Measurements from ENCODE around the gene COA1.
A peak's percentile ranks its signal among the peaks of the same experiment; 100 is the strongest.
"Not testable (repeated sequence)": the region's sequence is repeated elsewhere in the genome, so short reads cannot be mapped to it uniquely, and the experiment has no call there.

The COA1 gene

DNA sequence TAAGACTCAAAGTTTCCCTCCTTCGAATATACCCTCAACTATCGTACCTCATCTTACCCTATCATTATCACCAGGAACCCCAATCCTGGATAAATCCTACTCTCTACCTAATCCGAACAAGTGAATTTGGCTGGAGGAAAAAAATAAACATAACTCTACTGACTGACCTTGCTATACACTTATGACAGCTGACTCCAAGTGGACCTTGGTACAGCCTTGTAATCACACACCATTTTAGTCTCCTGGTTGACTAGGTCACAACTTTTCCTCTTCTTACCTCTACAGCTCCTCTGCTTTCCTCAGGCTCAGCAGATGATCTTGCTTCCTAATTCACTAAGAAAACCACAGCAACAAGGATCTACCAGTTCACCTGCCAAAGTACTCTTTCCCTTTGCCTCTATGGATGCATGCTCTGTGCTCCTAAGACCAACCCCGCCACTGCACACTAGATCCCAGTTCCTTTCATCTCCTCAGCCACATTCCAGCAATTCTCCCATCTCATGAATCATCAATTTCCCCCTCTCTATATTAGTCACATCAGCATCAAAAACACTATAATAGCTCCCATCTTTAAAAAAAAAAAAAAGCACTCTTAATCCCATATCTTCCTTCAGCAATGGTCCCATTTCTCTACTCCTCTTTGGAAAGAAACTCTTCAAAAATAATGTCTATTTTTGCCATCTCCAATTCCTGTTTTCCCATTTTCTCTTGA lies 35.5 kb downstream of the COA1 start:
- Mint-ChIP-seq H3K36me3 (no peaks in the 10 kb centered on the region), H3K4me3 (no peak overlapping the region), H3K4me1 (peaks cover 13% of the 10 kb centered on the region), H3K9me3 (no peaks in the 10 kb centered on the region), H3K27ac (no peak overlapping the region)
- DNase-seq (ENCODE audit: low spot score in 2 of 2) (no peak), ATAC-seq (no peak)

DNA sequence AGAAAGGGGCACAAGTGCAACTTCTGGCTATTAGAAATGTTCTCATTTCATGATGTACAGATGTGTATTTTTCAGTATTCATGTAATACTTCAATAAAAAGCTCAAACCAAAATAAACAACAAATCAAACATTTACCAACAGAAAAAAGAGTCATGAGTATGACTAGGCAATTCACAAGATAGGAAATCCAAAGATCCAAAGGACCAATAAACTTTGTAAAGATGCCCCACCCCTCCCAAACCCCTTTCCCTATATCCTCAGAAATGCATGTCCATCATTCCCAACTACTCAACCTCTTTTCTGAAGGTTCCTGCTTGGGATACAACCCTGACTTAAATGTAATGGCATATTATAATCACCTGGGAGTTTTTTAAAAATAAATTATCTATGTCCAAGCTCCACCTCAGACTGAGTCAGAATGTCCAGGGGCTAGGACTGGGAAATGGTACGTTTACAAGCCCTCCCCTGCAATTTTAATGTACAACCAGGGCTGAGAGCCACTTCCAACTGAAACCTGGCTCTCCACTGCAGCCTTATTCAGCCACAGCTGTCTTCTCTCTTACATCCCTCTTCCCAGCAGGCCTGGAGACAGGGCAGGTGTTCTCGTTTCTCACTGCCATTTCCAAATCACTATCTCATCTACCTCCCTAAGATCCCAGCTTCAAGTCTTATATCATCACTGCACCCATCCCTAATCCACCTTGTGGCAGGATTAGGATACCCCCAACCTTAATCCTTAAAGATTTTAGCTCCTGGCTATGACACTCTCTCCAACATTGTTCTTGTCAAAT lies 36.5 kb downstream of the COA1 start:
- Mint-ChIP-seq H3K27ac (no peak overlapping the region), H3K4me3 (no peak overlapping the region), H3K9me3 (no peaks in the 10 kb centered on the region), H3K36me3 (no peaks in the 10 kb centered on the region), H3K4me1 (peaks cover 20% of the 10 kb centered on the region)
- DNase-seq (ENCODE audit: low spot score in 2 of 2) (no peak), ATAC-seq (no peak)

DNA sequence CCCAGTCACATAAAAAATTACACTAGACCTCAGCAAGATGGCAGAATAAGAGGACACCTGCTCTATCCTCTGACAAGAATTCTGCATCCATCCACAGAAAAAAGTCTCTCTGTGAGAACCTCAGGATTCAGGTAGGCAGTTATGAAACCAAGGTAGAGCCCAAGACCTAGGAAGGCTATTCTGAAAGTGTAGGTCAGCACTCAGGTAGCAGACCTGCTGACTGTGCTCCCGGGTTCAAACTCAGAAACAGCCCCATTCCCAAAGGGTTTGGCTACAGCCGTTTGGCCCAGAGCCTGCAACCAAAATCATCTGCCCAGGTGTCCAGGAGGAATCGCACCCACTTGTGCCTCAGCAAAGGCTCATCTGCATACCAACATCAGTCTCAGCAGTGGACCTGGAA lies 37.7 kb downstream of the COA1 start:
- no peaks in the 10 kb centered on the region for H3K36me3 Mint-ChIP-seq
- H3K4me3 Mint-ChIP-seq: no peak overlapping the region
- H3K4me1 Mint-ChIP-seq: peaks cover 26% of the 10 kb centered on the region
- no peak for ATAC-seq
- H3K27ac Mint-ChIP-seq: no peak overlapping the region
- no peak for DNase-seq (ENCODE audit: low spot score in 2 of 2)
- H3K9me3 Mint-ChIP-seq: no peaks in the 10 kb centered on the region

DNA sequence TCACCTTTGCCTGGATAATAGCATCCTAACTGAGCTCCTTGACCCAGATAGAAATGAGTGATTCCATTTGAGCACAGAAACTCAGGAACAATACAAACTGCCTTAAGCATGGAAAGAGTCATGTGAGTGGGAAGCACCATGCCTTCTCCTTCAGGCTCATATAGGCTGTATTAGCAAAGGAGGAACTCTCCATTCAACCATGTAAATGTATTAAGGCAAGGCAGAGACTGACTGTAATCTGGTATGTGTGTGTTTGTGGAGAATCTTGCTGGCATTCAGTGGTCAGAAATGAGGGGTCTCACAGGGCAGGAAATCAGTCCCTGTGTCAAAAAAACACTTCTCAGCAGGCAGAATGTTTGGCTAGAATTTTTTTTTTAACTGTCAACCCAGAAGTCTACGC lies 40.2 kb downstream of the COA1 start:
- Mint-ChIP-seq H3K4me1 (peaks cover 38% of the 10 kb centered on the region), H3K4me3 (no peak overlapping the region), H3K9me3 (no peaks in the 10 kb centered on the region), H3K27ac (no peak overlapping the region), H3K36me3 (no peaks in the 10 kb centered on the region)
- ATAC-seq: no peak
- no peak for DNase-seq (ENCODE audit: low spot score in 2 of 2)

DNA sequence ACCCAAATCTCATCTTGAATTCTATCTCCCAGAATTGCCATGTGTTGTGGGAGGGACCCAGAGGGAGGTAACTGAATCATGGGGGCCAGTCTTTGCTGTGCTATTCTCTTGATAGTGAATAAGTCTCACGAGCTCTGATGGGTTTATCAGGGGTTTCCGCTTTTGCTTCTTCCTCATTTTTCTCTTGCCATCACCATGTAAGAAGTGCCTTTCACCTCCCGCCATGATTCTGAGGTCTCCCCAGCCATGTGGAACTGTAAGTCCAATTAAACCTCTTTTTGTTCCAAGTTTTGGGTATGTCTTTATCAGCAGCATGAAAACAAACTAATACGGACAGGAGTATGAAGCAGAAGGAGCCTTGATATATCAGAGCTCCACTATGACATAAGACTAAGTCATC lies 41.5 kb downstream of the COA1 start:
- not testable (repeated sequence) for DNase-seq (ENCODE audit: low spot score in 2 of 2); ATAC-seq; H3K4me3 Mint-ChIP-seq; H3K36me3 Mint-ChIP-seq; H3K27ac Mint-ChIP-seq; H3K9me3 Mint-ChIP-seq
- H3K4me1 Mint-ChIP-seq: peaks cover 44% of the 10 kb centered on the region

DNA sequence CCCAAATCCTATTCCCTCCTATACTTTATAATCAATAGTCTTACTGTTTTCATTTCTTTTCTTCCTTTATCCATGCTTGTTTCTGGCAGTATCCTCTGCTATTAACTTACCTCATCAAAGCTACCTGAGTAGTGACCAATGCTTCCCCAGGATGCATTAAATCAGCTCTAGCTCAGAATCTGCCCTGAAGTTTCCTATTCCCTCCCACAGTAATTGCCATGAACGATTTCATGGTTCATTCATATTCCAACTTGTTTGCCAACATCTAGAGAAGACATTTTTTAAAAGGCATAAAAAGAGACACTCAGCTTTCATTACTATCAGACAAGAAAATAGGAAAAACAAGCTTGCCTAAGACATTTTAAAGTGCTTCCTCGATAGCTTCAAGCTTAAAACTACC lies 42.3 kb downstream of the COA1 start:
- Mint-ChIP-seq H3K9me3 (no peaks in the 10 kb centered on the region), H3K27ac (no peak overlapping the region), H3K4me1 (peaks cover 52% of the 10 kb centered on the region), H3K36me3 (no peaks in the 10 kb centered on the region), H3K4me3 (no peak overlapping the region)
- DNase-seq (ENCODE audit: low spot score in 2 of 2) (no peak), ATAC-seq (no peak)

DNA sequence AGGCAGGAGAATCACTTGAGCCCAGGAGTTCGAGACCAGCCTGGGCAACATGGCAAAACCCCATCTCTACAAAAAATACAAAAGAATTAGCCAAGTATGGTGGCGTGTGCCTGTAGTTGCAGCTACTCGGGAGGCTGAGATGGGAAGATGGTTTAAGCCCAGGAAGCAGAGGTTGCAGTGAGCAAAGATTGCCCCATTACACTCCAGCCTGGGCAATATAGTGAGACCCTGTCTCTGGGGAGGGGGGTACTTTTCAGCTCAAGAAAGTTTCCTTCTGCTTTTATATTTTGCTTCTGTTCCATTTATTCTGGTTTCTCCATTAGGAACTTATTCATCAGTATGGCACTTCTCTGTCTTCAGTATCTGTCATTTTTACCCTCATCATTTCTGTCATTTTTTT lies 48.6 kb downstream of the COA1 start:
- H3K9me3 Mint-ChIP-seq: no peaks in the 10 kb centered on the region

DNA sequence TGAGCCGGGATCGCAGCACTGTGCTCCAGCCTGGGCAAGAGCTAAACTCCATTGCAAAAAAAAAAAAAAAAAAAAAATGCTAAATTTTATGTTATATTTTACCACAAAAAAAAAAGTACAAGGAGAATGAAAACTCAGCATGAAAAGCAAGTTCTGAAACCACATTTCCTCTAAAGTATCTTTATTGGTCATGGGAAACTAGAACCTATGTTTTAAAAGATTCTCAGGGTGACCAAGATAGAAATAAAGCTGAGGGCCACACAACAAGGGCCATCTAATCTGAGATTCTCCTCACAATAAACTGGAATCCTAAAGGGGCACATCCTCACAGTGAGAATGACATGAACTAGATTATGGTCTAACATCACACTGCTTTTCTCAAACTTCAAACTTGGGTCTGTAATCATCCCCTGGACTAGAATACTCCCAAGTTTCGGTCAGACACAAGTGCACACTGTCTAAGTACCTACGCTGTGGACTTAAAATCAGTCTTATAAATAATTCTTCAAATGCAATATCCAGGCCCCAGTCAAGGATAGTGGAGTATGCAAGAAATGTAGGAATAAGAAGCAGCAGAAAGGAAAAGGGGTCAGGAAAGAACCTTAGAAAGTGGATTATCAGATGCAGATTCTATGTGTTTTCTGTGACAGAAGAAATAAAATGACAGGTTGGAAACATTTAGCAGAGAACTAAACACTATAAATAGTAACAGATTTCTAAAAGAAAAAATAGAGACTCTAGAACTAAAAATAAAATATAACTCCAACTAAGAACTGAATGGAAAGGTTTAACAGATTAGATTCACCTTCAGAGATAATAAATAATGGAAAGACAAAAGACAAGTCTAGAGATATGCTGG lies 49.9 kb downstream of the COA1 start:
- Mint-ChIP-seq H3K4me1 (peaks cover 60% of the 10 kb centered on the region), H3K9me3 (no peaks in the 10 kb centered on the region), H3K36me3 (peaks cover 6% of the 10 kb centered on the region), H3K27ac (peak overlapping the region; percentile 55), H3K4me3 (peak overlapping the region; percentile 29)
- ATAC-seq: peak; percentile 52
- DNase-seq (ENCODE audit: low spot score in 2 of 2): no peak

More for the DNA sequence above, 48.6 kb downstream of the COA1 start:
- no peak for ATAC-seq
- Mint-ChIP-seq H3K4me1 (peaks cover 61% of the 10 kb centered on the region), H3K36me3 (peaks cover 6% of the 10 kb centered on the region), H3K4me3 (no peak overlapping the region), H3K27ac (peak overlapping the region; percentile 23)
- no peak for DNase-seq (ENCODE audit: low spot score in 2 of 2)

DNA sequence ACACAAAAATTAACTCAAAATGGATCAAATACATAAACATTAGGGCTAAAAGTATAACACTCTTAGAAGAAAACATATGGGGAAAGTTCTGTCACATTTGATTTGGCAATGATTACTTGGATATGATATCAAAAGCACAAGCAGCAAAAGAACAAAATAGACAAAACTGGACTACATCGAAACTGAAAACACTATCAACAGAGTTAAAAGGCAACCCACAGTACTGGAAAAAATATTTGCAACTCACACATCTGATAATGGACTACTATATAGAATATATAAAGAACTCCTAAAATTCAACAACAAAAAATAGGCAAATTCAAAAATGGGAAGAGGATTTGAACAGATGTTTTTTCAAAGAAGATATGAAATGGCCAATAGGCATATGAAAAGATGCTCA lies 51.0 kb downstream of the COA1 start:
- no peak for ATAC-seq
- Mint-ChIP-seq H3K4me1 (peaks cover 62% of the 10 kb centered on the region), H3K9me3 (no peaks in the 10 kb centered on the region), H3K27ac (peak overlapping the region; percentile 55), H3K4me3 (peak overlapping the region; percentile 29), H3K36me3 (peaks cover 6% of the 10 kb centered on the region)
- DNase-seq (ENCODE audit: low spot score in 2 of 2): no peak

DNA sequence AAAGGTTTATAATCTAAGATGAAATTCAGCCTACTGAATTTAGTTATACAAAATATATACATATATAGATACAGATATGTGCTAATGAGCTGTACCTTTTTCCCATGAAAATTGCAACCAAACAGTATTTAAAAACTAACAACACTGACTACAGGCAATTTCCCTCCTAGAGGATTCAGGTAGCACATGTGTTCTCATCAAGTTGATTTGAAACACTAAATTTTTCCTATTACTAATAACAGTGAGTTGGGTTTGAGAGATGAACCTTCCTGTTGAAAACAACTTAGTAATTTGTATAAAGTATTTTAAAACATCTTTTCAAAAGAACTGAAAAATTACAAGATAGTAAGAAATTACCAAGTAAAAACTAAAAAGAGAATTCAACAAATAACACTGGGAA lies 51.5 kb downstream of the COA1 start:
- H3K4me1 Mint-ChIP-seq: peaks cover 66% of the 10 kb centered on the region

DNA sequence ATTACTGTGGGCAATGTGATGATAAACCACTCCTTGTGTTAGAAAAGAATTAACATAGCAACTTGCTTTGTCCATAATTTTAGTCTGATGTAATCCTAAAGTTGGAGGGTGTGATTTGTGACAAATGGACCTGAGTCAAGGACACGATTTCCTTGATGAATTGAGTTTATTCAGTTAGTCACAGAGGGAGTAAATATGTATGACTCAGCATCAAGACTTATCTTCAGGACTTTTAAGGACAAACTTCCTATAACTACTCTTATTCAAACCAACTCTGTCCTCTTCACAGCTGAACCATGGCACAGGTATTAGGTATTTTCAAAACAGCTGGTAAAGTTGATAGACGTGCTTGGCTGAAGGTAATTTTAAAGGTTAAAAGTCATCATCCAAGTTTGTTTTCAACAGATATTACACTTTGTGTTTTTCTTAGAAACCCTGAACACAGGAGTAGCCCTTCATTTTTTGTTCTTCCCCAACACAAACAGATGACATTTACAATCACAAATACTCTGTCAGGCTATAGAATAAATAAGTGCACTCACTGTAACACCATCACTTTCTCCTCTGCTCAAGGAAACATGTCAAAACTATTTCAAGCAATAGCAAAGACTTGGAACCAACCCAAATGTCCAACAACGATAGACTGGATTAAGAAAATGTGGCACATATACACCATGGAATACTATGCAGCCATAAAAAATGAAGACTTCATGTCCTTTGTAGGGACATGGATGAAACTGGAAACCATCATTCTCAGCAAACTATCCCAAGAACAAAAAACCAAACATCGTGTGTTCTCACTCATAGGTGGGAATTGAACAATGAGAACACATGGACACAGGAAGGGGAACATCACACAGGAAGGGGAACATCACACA lies 54.5 kb downstream of the COA1 start:
- Mint-ChIP-seq H3K4me1 (peaks cover 60% of the 10 kb centered on the region), H3K9me3 (no peaks in the 10 kb centered on the region), H3K27ac (peak overlapping the region; percentile 29), H3K36me3 (peaks cover 6% of the 10 kb centered on the region), H3K4me3 (no peak overlapping the region)
- ATAC-seq (no peak), DNase-seq (ENCODE audit: low spot score in 2 of 2) (no peak)

More for the DNA sequence above, 51.5 kb downstream of the COA1 start:
- no peak for ATAC-seq
- DNase-seq (ENCODE audit: low spot score in 2 of 2): no peak
- peak overlapping the region; percentile 29 for H3K4me3 Mint-ChIP-seq
- peak overlapping the region; percentile 55 for H3K27ac Mint-ChIP-seq
- H3K36me3 Mint-ChIP-seq: peaks cover 6% of the 10 kb centered on the region
- no peaks in the 10 kb centered on the region for H3K9me3 Mint-ChIP-seq

DNA sequence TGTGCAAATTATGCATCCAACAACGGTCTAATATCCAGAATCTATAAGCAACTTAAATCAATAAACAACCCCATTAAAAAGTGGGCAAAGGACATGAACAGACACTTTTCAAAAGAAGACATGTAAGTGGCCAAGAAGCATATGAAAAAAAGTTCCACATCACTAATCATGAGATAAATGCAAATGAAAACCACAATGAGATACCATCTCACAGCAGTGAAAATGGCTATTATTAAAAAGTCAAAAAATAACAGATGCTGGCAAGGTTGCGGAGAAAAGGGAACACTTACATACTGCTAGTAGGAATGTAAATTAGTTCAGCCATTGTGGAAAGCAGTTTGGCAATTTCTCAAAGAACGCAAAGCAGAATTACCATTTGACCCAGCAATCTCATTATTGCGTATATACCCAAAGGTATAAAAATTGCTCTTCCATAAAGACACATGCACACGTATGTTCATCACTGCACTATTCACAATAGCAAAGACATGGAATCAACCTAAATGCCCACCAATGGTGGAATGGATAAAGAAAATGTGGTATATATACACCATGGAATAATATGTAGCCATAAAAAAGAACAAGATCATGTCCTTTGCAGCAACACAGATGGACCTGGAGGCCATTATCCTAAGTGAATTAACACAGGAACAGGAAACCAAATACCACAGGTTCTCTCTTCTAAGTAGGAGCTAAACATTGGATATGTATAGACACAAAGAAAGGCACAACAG lies 55.9 kb downstream of the COA1 start:
- H3K27ac Mint-ChIP-seq; H3K4me3 Mint-ChIP-seq; H3K36me3 Mint-ChIP-seq; DNase-seq (ENCODE audit: low spot score in 2 of 2); ATAC-seq; H3K9me3 Mint-ChIP-seq: not testable (repeated sequence)
- H3K4me1 Mint-ChIP-seq: peaks cover 62% of the 10 kb centered on the region

DNA sequence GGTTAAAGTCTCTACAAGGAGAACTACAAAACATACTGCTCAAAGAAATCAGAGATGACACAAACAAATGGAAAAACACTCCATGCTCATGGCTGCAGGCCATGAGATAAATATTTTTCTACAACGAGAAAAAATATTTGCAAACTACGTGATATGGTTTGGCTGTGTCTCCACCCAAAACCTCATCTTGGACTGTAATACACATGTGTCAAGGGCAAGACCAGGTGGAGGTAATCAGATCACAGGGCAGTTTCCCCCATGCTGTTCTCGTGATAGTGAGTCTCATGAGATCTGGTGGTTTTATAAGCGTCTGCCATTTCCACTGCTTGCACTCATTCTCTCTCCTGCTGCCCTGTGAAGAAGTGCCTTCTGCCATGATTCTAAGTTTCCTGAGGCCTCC lies 57.8 kb downstream of the COA1 start:
- no peaks in the 10 kb centered on the region for H3K36me3 Mint-ChIP-seq
- H3K4me3 Mint-ChIP-seq: no peak overlapping the region
- no peaks in the 10 kb centered on the region for H3K9me3 Mint-ChIP-seq
- DNase-seq (ENCODE audit: low spot score in 2 of 2) (no peak), ATAC-seq (no peak)
- no peak overlapping the region for H3K27ac Mint-ChIP-seq
- peaks cover 58% of the 10 kb centered on the region for H3K4me1 Mint-ChIP-seq

All from stimulated activated effector memory CD8-positive, alpha-beta T cell treated with anti-CD3 and anti-CD28 coated beads, Interleukin-12 subunit alpha, Interleukin-12 subunit beta, amount 100 ng/mL, for 72 hours (primary cell).